ENCODE measurements around the gene MAST2. TPM values are rescaled to one million over a fixed set of nuclear protein-coding genes. Genes with fewer than 3 reads are reported as not detected.

The MAST2 gene
- total RNA-seq, 1 experiment from 2014 or later, result 41.9 TPM

DNA sequence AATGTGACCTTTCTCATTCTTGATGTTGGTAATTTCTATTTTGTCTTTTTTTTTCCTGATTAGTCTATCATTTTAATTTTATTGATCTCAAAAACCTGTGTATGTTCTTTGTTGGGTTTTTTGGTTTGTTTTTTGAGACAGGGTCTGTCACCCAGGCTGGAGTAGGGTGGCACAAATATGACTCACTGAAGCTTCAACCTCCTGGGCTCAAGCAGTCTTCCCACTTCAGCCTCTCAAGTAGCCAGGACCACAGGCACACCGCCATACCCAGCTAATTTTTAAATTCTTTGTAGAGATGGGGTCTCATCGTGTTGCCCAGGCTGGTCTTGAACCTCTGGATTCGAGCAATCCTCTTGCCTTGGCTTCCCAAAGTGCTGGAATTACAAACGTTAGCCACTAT, 183.8 kb downstream of the MAST2 start:
- DNase-seq (ENCODE audit: low read depth, low spot score) (no peak), ATAC-seq (no peak)
- TF ChIP-seq, protein P1, sequence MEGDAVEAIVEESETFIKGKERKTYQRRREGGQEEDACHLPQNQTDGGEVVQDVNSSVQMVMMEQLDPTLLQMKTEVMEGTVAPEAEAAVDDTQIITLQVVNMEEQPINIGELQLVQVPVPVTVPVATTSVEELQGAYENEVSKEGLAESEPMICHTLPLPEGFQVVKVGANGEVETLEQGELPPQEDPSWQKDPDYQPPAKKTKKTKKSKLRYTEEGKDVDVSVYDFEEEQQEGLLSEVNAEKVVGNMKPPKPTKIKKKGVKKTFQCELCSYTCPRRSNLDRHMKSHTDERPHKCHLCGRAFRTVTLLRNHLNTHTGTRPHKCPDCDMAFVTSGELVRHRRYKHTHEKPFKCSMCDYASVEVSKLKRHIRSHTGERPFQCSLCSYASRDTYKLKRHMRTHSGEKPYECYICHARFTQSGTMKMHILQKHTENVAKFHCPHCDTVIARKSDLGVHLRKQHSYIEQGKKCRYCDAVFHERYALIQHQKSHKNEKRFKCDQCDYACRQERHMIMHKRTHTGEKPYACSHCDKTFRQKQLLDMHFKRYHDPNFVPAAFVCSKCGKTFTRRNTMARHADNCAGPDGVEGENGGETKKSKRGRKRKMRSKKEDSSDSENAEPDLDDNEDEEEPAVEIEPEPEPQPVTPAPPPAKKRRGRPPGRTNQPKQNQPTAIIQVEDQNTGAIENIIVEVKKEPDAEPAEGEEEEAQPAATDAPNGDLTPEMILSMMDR (IDR thresholded peaks at IDR 0.05 in 2 of 3, conservative IDR thresholded peaks at IDR 0.05 in 1 of 3; ENCODE audit: borderline replicate concordance in 1 of 3, insufficient read depth in 1 of 3, low read depth in 2 of 3, low read length in 2 of 3), result no peak
- TF ChIP-seq TCF7L2 (IDR thresholded peaks at IDR 0.05; ENCODE audit: borderline replicate concordance, extremely low read depth, insufficient read depth, insufficient read length), result no peak
- TF ChIP-seq SIN3A (IDR thresholded peaks at IDR 0.05; ENCODE audit: low read depth), result no peak
- TF ChIP-seq POLR2AphosphoS5 (IDR thresholded peaks at IDR 0.05; ENCODE audit: low read depth, low read length), result no peak
- no peak for TF ChIP-seq ELF1 (IDR thresholded peaks at IDR 0.05; ENCODE audit: borderline replicate concordance, low read depth)
- no peak for TF ChIP-seq CEBPB (IDR thresholded peaks at IDR 0.05; ENCODE audit: low read depth)
- no peak for TF ChIP-seq JUND (IDR thresholded peaks at IDR 0.05)
- TF ChIP-seq RAD21 (IDR thresholded peaks at IDR 0.05; ENCODE audit: low read depth), result no peak
- TF ChIP-seq, protein P2, sequence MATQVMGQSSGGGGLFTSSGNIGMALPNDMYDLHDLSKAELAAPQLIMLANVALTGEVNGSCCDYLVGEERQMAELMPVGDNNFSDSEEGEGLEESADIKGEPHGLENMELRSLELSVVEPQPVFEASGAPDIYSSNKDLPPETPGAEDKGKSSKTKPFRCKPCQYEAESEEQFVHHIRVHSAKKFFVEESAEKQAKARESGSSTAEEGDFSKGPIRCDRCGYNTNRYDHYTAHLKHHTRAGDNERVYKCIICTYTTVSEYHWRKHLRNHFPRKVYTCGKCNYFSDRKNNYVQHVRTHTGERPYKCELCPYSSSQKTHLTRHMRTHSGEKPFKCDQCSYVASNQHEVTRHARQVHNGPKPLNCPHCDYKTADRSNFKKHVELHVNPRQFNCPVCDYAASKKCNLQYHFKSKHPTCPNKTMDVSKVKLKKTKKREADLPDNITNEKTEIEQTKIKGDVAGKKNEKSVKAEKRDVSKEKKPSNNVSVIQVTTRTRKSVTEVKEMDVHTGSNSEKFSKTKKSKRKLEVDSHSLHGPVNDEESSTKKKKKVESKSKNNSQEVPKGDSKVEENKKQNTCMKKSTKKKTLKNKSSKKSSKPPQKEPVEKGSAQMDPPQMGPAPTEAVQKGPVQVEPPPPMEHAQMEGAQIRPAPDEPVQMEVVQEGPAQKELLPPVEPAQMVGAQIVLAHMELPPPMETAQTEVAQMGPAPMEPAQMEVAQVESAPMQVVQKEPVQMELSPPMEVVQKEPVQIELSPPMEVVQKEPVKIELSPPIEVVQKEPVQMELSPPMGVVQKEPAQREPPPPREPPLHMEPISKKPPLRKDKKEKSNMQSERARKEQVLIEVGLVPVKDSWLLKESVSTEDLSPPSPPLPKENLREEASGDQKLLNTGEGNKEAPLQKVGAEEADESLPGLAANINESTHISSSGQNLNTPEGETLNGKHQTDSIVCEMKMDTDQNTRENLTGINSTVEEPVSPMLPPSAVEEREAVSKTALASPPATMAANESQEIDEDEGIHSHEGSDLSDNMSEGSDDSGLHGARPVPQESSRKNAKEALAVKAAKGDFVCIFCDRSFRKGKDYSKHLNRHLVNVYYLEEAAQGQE (IDR thresholded peaks at IDR 0.05; ENCODE audit: low read depth), result no peak
- TF ChIP-seq, protein P3, sequence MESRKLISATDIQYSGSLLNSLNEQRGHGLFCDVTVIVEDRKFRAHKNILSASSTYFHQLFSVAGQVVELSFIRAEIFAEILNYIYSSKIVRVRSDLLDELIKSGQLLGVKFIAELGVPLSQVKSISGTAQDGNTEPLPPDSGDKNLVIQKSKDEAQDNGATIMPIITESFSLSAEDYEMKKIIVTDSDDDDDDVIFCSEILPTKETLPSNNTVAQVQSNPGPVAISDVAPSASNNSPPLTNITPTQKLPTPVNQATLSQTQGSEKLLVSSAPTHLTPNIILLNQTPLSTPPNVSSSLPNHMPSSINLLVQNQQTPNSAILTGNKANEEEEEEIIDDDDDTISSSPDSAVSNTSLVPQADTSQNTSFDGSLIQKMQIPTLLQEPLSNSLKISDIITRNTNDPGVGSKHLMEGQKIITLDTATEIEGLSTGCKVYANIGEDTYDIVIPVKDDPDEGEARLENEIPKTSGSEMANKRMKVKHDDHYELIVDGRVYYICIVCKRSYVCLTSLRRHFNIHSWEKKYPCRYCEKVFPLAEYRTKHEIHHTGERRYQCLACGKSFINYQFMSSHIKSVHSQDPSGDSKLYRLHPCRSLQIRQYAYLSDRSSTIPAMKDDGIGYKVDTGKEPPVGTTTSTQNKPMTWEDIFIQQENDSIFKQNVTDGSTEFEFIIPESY (IDR thresholded peaks at IDR 0.05; ENCODE audit: extremely low read depth, insufficient replicate concordance, low read length), result no peak
- no peak for TF ChIP-seq YY1 (IDR thresholded peaks at IDR 0.05; ENCODE audit: extremely low read depth, insufficient replicate concordance, low read depth, low read length)
- no peak for TF ChIP-seq ZNF274 (IDR thresholded peaks at IDR 0.05; ENCODE audit: low read depth, low read length)
- TF ChIP-seq EGR1 (IDR thresholded peaks at IDR 0.05; ENCODE audit: low read depth), result no peak
- no peak for TF ChIP-seq CBX3 (IDR thresholded peaks at IDR 0.05; ENCODE audit: low read depth)
- TF ChIP-seq EZH2phosphoT487 (IDR thresholded peaks at IDR 0.05; ENCODE audit: borderline replicate concordance), result no peak
- BruUV-seq (replicated peaks), result no TSS peak
- H3K79me2 ChIP-seq (ENCODE audit: insufficient read depth, low read length), result peaks cover 8% of the 10 kb centered on the region; the same call in 1 of the 2 replicates
- no peak overlapping the region for H3K27ac ChIP-seq (ENCODE audit: low read depth, low read length)
- no peak overlapping the region for H3K9ac ChIP-seq (ENCODE audit: low read length)
- H3K36me3 ChIP-seq (ENCODE audit: control insufficient read depth in 1 of 2, insufficient read depth in 2 of 2, low read length in 2 of 2), result no peaks in the 10 kb centered on the region
- ChIA-PET POLR2A (no interaction called here), RAD21 (ENCODE audit: low non-redundant PET in 1 of 2, low total read pairs in 2 of 2, uncharacterized antibody in 2 of 2, unreplicated experiment in 2 of 2) (no interaction called here), CTCF (no interaction called here)
- H3K9me3 ChIP-seq (ENCODE audit: control insufficient read depth in 1 of 2, insufficient read depth in 1 of 2, low read depth in 1 of 2, low read length in 2 of 2), result no peaks in the 10 kb centered on the region
- intact Hi-C loops (cut with micrococcal nuclease), result no loop called here
- H3K27me3 ChIP-seq (ENCODE audit: insufficient read depth, low read length), result no peaks in the 10 kb centered on the region
- H3K9me2 ChIP-seq (ENCODE audit: insufficient read depth), result no peaks in the 10 kb centered on the region
- H4K20me1 ChIP-seq (ENCODE audit: insufficient read depth), result no peaks in the 10 kb centered on the region
- no peak overlapping the region for H3K4me2 ChIP-seq (ENCODE audit: low read length)
- H2AFZ ChIP-seq (ENCODE audit: low read depth, low read length, poor library complexity, severe bottlenecking), result no peak overlapping the region
- no peak overlapping the region for H3K4me3 ChIP-seq (replicated peaks in 1 of 2; ENCODE audit: low read depth in 1 of 2, low read length in 2 of 2)
- peaks cover 5% of the 10 kb centered on the region in 2 experiments; a peak in 2 of 4 replicates for H3K4me1 ChIP-seq (ENCODE audit: control insufficient read depth in 1 of 2, insufficient read depth in 2 of 2, low read length in 2 of 2)
